Measurements from ENCODE around the gene CNOT6L. TPM values are rescaled to one million over a fixed set of nuclear protein-coding genes. Genes with fewer than 3 reads are reported as not detected.
A peak's percentile ranks its signal among the peaks of the same experiment; 100 is the strongest.

Gene CNOT6L
- total and polyA plus RNA-seq, 4 donors: 4.3 to 67.8 (median 27.4) TPM

- peak overlapping the region in 1 of 2 donors; percentile 33 for H3K27ac ChIP-seq (ENCODE audit: low read depth in 1 of 2, low read length in 1 of 2)
- peaks cover 0 to 1% (median 0%) of the 10 kb centered on the region in 4 donors for H3K36me3 ChIP-seq (ENCODE audit: control insufficient read depth in 4 of 4, insufficient read depth in 4 of 4, low read length in 4 of 4)
- DNase-seq (no peak), ATAC-seq (ENCODE audit: insufficient read depth, low FRiP score) (no peak)
- WGBS, 2 donors: 17 to 29% methylated on average over 1 of the region's 1 CpG
- H3K27me3 ChIP-seq (ENCODE audit: control insufficient read depth in 3 of 3, insufficient read depth in 3 of 3, low read length in 2 of 3): no peaks in the 10 kb centered on the region
- TF ChIP-seq CTCF (IDR thresholded peaks at IDR 0.05; ENCODE audit: control extremely low read depth, extremely low read depth): no peak
- H3K9ac ChIP-seq (ENCODE audit: insufficient read depth in 1 of 2, low read length in 2 of 2): no peak overlapping the region
- H3K4me3 ChIP-seq: no peak overlapping the region
- H3K9me3 ChIP-seq (ENCODE audit: control insufficient read depth in 4 of 4, insufficient read depth in 3 of 4, low read length in 3 of 4): no peaks in the 10 kb centered on the region
- H3K4me1 ChIP-seq (ENCODE audit: control insufficient read depth in 5 of 5, insufficient read depth in 5 of 5, low read length in 5 of 5): peaks cover 0 to 18% (median 5%) of the 10 kb centered on the region in 5 donors
These were observed 17.9 kb downstream of the CNOT6L start for GRCh38 chr4:77801260-77801608.

DNA sequence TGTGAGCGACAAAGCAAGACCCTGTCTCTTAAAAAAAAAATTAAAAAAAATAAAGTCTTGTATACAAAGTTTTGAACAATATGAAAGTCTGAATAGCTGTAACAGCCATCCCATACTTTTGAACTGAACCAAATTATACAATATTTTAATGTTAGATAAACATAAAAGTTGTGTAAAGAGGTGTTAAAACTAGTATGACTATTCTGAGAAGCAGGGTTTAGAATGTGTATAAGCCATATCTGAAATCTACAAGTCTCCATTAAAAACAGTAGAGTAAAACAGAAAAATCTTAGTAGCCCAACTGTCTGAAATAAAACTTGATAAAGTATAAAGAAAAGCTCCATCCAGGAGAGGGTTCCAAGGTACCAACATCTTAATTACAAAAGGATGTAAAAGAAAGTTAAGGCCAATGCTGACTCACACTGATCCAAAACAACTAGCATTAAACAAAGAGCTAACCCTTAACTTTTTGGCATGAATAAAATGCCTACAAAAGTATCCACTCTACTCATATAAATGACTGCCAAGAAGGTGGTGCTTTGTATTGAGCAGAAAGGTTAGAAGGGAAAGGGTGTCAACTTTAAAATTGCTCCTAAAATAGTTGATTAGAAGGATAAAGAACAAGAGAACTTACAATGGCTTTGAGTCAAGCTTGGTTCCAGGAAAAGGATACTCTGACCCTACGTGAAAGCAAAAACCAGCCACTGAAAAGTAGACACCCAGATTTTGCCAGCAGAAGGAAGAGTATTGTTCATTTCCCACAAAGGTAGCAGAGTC lies 18.5 kb downstream of the CNOT6L start:
- no peak for TF ChIP-seq CTCF (IDR thresholded peaks at IDR 0.05; ENCODE audit: control extremely low read depth, extremely low read depth)
- Histone ChIP-seq H3K27me3 (ENCODE audit: control insufficient read depth in 3 of 3, insufficient read depth in 3 of 3, low read length in 2 of 3) (no peaks in the 10 kb centered on the region), H3K27ac (ENCODE audit: low read depth in 1 of 2, low read length in 1 of 2) (no peak overlapping the region), H3K36me3 (ENCODE audit: control insufficient read depth in 4 of 4, insufficient read depth in 4 of 4, low read length in 4 of 4) (peaks cover 0 to 1% (median 0%) of the 10 kb centered on the region in 4 donors), H3K9ac (ENCODE audit: insufficient read depth in 1 of 2, low read length in 2 of 2) (no peak overlapping the region), H3K4me1 (ENCODE audit: control insufficient read depth in 5 of 5, insufficient read depth in 5 of 5, low read length in 5 of 5) (peaks cover 0 to 18% (median 5%) of the 10 kb centered on the region in 5 donors), H3K4me3 (no peak overlapping the region), H3K9me3 (ENCODE audit: control insufficient read depth in 4 of 4, insufficient read depth in 3 of 4, low read length in 3 of 4) (no peaks in the 10 kb centered on the region)
- DNase-seq (no peak), ATAC-seq (ENCODE audit: insufficient read depth, low FRiP score) (peak; percentile 6)
- 52 to 54% methylated on average over 2 of the region's 2 CpGs for WGBS, 2 donors

GRCh38 chr4:77800077-77800476 lies 19.1 kb downstream of the CNOT6L start:
- H3K9ac ChIP-seq (ENCODE audit: insufficient read depth in 1 of 2, low read length in 2 of 2): no peak overlapping the region
- H3K27ac ChIP-seq (ENCODE audit: low read depth in 1 of 2, low read length in 1 of 2): no peak overlapping the region
- H3K9me3 ChIP-seq (ENCODE audit: control insufficient read depth in 4 of 4, insufficient read depth in 3 of 4, low read length in 3 of 4): peaks cover 0 to 3% (median 0%) of the 10 kb centered on the region in 4 donors
- no peak for ATAC-seq (ENCODE audit: insufficient read depth, low FRiP score)
- no peaks in the 10 kb centered on the region for H3K27me3 ChIP-seq (ENCODE audit: control insufficient read depth in 3 of 3, insufficient read depth in 3 of 3, low read length in 2 of 3)
- no peak overlapping the region for H3K4me3 ChIP-seq
- H3K36me3 ChIP-seq (ENCODE audit: control insufficient read depth in 4 of 4, insufficient read depth in 4 of 4, low read length in 4 of 4): peaks cover 0 to 1% (median 0%) of the 10 kb centered on the region in 4 donors
- no peak for DNase-seq
- 98 to 100% methylated on average over 2 of the region's 2 CpGs for WGBS, 2 donors
- TF ChIP-seq CTCF (IDR thresholded peaks at IDR 0.05; ENCODE audit: control extremely low read depth, extremely low read depth): no peak
- H3K4me1 ChIP-seq (ENCODE audit: control insufficient read depth in 5 of 5, insufficient read depth in 5 of 5, low read length in 5 of 5): peaks cover 0 to 18% (median 5%) of the 10 kb centered on the region in 5 donors

Measured in lung (tissue), 12 donors.